K562 (cell line): Measurements from ENCODE around the gene NCOR2. TPM values are rescaled to one million over a fixed set of nuclear protein-coding genes. Genes with fewer than 3 reads are reported as not detected.

Experiments used
- ATAC-seq: fragments of 200-7000 bp; cut with Tn5 transposase; 3 replicates; pipeline ENCODE4 v1.9.1; 2020; ENCODE audit warnings: moderate library complexity
- BruUV-seq: library from RNA; stranded (reverse); fragments of 400-500 nt; replicated peaks from 2 replicates; lab custom pipeline; 2021; lab: Mats Ljungman, UMichigan
- CTCF ChIA-PET: fragments of 300-600 bp; formaldehyde crosslinking; extraction: SDS; loops from one replicate; lab custom pipeline; 2021; ENCODE audit warnings: low intra/inter-chr PET ratio; lab: Yijun Ruan, JAX
- POLR2A ChIA-PET: fragments of 300-600, 350-650 bp; sonication (Branson Sonifier 250); formaldehyde crosslinking; extraction: SDS; loops from one replicate; lab custom pipeline; 2021; ENCODE audit warnings: antibody characterized with exemption, inconsistent platforms; lab: Yijun Ruan, JAX
- DNase-seq, 4 experiments: peaks; one replicate each; pipeline versions ENCODE4 v3.0.0 to v3.0.0-alpha.2; 2011 to 2018; ENCODE audit warnings: low spot score in 3 of 4, mixed read lengths in 3 of 4; ENCODE audit errors: extremely low read depth in 1 of 4
- FAIRE-seq: peaks from 2 replicates; lab custom pipeline; 2011; peaks lifted over from hg19 to GRCh38; lab: Jason Lieb, UNC
- H2AFZ ChIP-seq: 2 replicates; pipeline ENCODE4 v1.6.0; 2011; ENCODE audit warnings: low read depth, low read length, control low read depth, inconsistent platforms
- H3K27ac ChIP-seq: fragments of 200-600 bp; 3 replicates; pipeline ENCODE4 v1.8.0; 2011; ENCODE audit warnings: low read depth, mild to moderate bottlenecking, control low read depth, inconsistent platforms, low read length, moderate library complexity, mixed read lengths; ENCODE audit errors: extremely low read depth
- H3K27me3 ChIP-seq, 2 experiments: fragments of 300-600 bp in 1 of 2; 2 replicates in 1 of 2; 3 replicates in 1 of 2; pipeline versions ENCODE4 v1.6.0 to v1.8.0; 2011; ENCODE audit warnings: inconsistent platforms in 2 of 2, low read length in 2 of 2, mild to moderate bottlenecking in 1 of 2, mixed read lengths in 1 of 2, moderate library complexity in 1 of 2; ENCODE audit not compliant: control insufficient read depth in 2 of 2, insufficient read depth in 2 of 2
- H3K36me3 ChIP-seq: fragments of 300-600 bp; 3 replicates; pipeline ENCODE4 v1.8.0; 2011; ENCODE audit warnings: mild to moderate bottlenecking, low read length, inconsistent platforms; ENCODE audit not compliant: control insufficient read depth, insufficient read depth
- H3K4me1 ChIP-seq, 2 experiments: fragments of 200-600 bp in 1 of 2; replicated peaks in 1 of 2; 2 replicates in 1 of 2; 3 replicates in 1 of 2; pipeline versions ENCODE4 v1.5.1 to v1.8.0; 2011; ENCODE audit warnings: inconsistent platforms in 2 of 2, low read length in 2 of 2, mild to moderate bottlenecking in 1 of 2, mixed read lengths in 1 of 2, moderate library complexity in 1 of 2; ENCODE audit not compliant: control insufficient read depth in 2 of 2, insufficient read depth in 2 of 2
- H3K4me2 ChIP-seq: 2 replicates; pipeline ENCODE4 v1.6.1; 2011; ENCODE audit warnings: low read length, control low read depth, inconsistent platforms, mixed read lengths; ENCODE audit not compliant: insufficient read depth
- H3K4me3 ChIP-seq: fragments of 200-600 bp; sonication (generic), shearing (Covaris generic); 2 replicates; pipeline ENCODE4 v1.5.1; 2016; ENCODE audit warnings: control low read depth, inconsistent platforms
- H3K79me2 ChIP-seq: fragments of 200-600 bp; 3 replicates; pipeline ENCODE4 v1.8.0; 2011; ENCODE audit warnings: low read length, inconsistent platforms; ENCODE audit not compliant: control insufficient read depth, insufficient read depth
- H3K9ac ChIP-seq, 2 experiments: 2 replicates each; pipeline versions ENCODE4 v1.6.0 to v1.6.1; 2011; ENCODE audit warnings: low read depth in 2 of 2, low read length in 2 of 2, control low read depth in 1 of 2, inconsistent platforms in 1 of 2, mild to moderate bottlenecking in 1 of 2, mixed read lengths in 1 of 2; ENCODE audit not compliant: insufficient read depth in 1 of 2
- H3K9me1 ChIP-seq: one replicate; pipeline ENCODE4 v1.6.0; 2011; ENCODE audit warnings: inconsistent platforms, mild to moderate bottlenecking, low read length, moderate library complexity; ENCODE audit not compliant: control insufficient read depth, insufficient read depth
- H3K9me3 ChIP-seq: replicated peaks from 2 replicates; pipeline ENCODE4 v1.5.1; 2011; ENCODE audit warnings: low read depth, low read length, inconsistent platforms; ENCODE audit not compliant: control insufficient read depth, insufficient read depth
- H4K20me1 ChIP-seq: replicated peaks from 2 replicates; pipeline ENCODE4 v1.6.1; 2011; ENCODE audit warnings: low read length, inconsistent platforms, mixed read lengths; ENCODE audit not compliant: control insufficient read depth, insufficient read depth
- BCL6 ChIP-seq: fragments of 250-450 bp; sonication (Bioruptor Pico); IDR thresholded peaks from 2 replicates; pipeline ENCODE4 v1.4.0; 2020
- BRD4 ChIP-seq: fragments of 200-600 bp; sonication (generic); IDR thresholded peaks from 2 replicates; pipeline ENCODE4 v1.6.1; 2017; ENCODE audit warnings: inconsistent platforms
- HNRNPL ChIP-seq: fragments of 200-400 bp; formaldehyde crosslinking; IDR thresholded peaks from 2 replicates; pipeline ENCODE4 v1.6.1; 2017; ENCODE audit warnings: low read depth, mild to moderate bottlenecking, low read length
- MYNN ChIP-seq, 2 experiments: sonication (generic); formaldehyde crosslinking in 1 of 2; IDR thresholded peaks; 2 replicates each; pipeline versions ENCODE4 v1.5.0 to v1.6.1; 2016 to 2020; ENCODE audit warnings: antibody characterized with exemption in 1 of 2, missing genetic modification reagents in 1 of 2
- RBM39 ChIP-seq: fragments of 200-400 bp; formaldehyde crosslinking; optimal IDR thresholded peaks from 2 replicates; pipeline ENCODE3; 2018; ENCODE audit warnings: low read depth, low read length
- RREB1 ChIP-seq: fragments of 250-450 bp; sonication (Bioruptor Pico); IDR thresholded peaks from 2 replicates; pipeline ENCODE4 v1.4.0; 2020
- SUPT5H ChIP-seq: fragments of 450-650 bp; IDR thresholded peaks from 2 replicates; pipeline ENCODE4 v1.6.1; 2016
- XRCC3 ChIP-seq: fragments of 450-650 bp; IDR thresholded peaks from 2 replicates; pipeline ENCODE4 v1.6.1; 2017; ENCODE audit warnings: mild to moderate bottlenecking, moderate library complexity
- YY1 ChIP-seq, 3 experiments: IDR thresholded peaks; 2 replicates each; pipeline ENCODE4 v1.6.1; 2011; ENCODE audit warnings: low read length in 2 of 3, mild to moderate bottlenecking in 2 of 3, moderate library complexity in 2 of 3, borderline replicate concordance in 1 of 3, control low read depth in 1 of 3, low read depth in 1 of 3; ENCODE audit not compliant: insufficient read depth in 3 of 3, insufficient replicate concordance in 2 of 3, control insufficient read depth in 1 of 3, insufficient read length in 1 of 3; ENCODE audit errors: extremely low read depth in 1 of 3
- ZNF347 ChIP-seq: fragments of 450-650 bp; formaldehyde crosslinking; IDR thresholded peaks from 2 replicates; pipeline ENCODE4 v1.4.0; 2020; ENCODE audit warnings: low read depth, mild to moderate bottlenecking, moderate library complexity
- WGBS: fragments of 100-300 bp; shearing (Covaris generic); methylation state at CpG from one replicate; pipeline ENCODE4 v1.1.6; 2016; ENCODE audit warnings: low coverage, mixed read lengths; ENCODE audit not compliant: insufficient coverage; ENCODE audit errors: missing lambda C conversion rate; 5-methylcytosine and 5-hydroxymethylcytosine counted together
- in situ Hi-C: fragments of 300-500 bp; cut with MboI; formaldehyde crosslinking; loops from 4 replicates; pipeline ENCODE4 v1.15.0; 2018; ENCODE audit warnings: inconsistent platforms, mixed read lengths
- intact Hi-C: fragments of 100-400 bp; cut with micrococcal nuclease; formaldehyde crosslinking; loops from 2 replicates; pipeline ENCODE4 v1.14.2; 2022
- polyA plus RNA-seq, 8 experiments: library from polyadenylated mRNA; depleted of rRNA in 4 of 8; stranded (reverse) in 5 of 8; unstranded in 3 of 8; fragments of >200 nt; fragmentation: Nextera tagmentation in 2 of 8; fragmentation: Illumina TruSeq in 1 of 8; extraction: Ambion mirVana in 2 of 8; extraction: Trizol in 1 of 8; gene quantifications; 2 replicates each; pipeline versions ENCODE4 v1.2.1 to v1.2.3, GENCODE V29; 2011 to 2014; ENCODE audit warnings: inconsistent platforms in 1 of 8, missing spikeins in 1 of 8
- total RNA-seq, 7 experiments: library from RNA; depleted of rRNA in 6 of 7; stranded (reverse); fragments of >200 nt in 6 of 7; fragmentation: Illumina TruSeq in 2 of 7; extraction: Trizol in 2 of 7; gene quantifications; 2 replicates each; pipeline versions ENCODE4 v1.2.1 to v1.2.3, GENCODE V29; 2011 to 2021; ENCODE audit warnings: low replicate concordance in 1 of 7

Gene NCOR2
- total and polyA plus RNA-seq, 9 of the 15 experiments (the other 6 are each of a cell fraction or from before 2014, with no cell fraction given) = 0.18 to 126 (median 8.4) TPM

GRCh38 chr12:124603831-124604251 is 36.4 kb upstream of the NCOR2 start:
- Histone ChIP-seq H3K36me3 (no peaks in the 10 kb centered on the region), H3K27ac (no peak overlapping the region), H3K27me3 (peaks cover 6 to 9% of the 10 kb centered on the region in 2 experiments; a peak in 1 of 5 replicates), H3K4me1 (peaks cover 29 to 38% of the 10 kb centered on the region in 2 experiments), H3K4me3 (no peak overlapping the region), H3K9me3 (peaks cover 7% of the 10 kb centered on the region), H2AFZ (no peak overlapping the region), H3K79me2 (no peaks in the 10 kb centered on the region), H3K9me1 (no peaks in the 10 kb centered on the region), H4K20me1 (no peaks in the 10 kb centered on the region), H3K9ac (no peak overlapping the region), H3K4me2 (no peak overlapping the region)
- FAIRE-seq (no peak), DNase-seq (no peak), ATAC-seq (no peak)
- BruUV-seq = no TSS peak
- CTCF ChIA-PET = no interaction called here
- 71% methylated on average over 12 of the region's 12 CpGs for WGBS
- in situ Hi-C loops (no loop called here), intact Hi-C loops (no loop called here)
- POLR2A ChIA-PET = interaction anchor here (1.4 kb wide), 1 partner anchor 11 kb away, joined by 6 read pairs; no protein-coding TSS in a partner anchor
- TF ChIP-seq MYNN (IDR thresholded peaks at IDR 0.05) (no peak), MYNN (CRISPR knock-in tag; IDR thresholded peaks at IDR 0.05) (no peak), ZNF347 (CRISPR knock-in tag) (no peak), XRCC3 (no peak), BCL6 (CRISPR knock-in tag) (no peak), BRD4 (no peak), YY1 (IDR thresholded peaks at IDR 0.05; ENCODE audit: borderline replicate concordance in 1 of 3, control insufficient read depth in 1 of 3, extremely low read depth in 1 of 3, insufficient read depth in 3 of 3, insufficient read length in 1 of 3, insufficient replicate concordance in 2 of 3, low read depth in 1 of 3, low read length in 2 of 3) (no peak), RBM39 (no peak), HNRNPL (no peak), RREB1 (CRISPR knock-in tag) (no peak), SUPT5H (no peak)
- TF ChIP-seq, all 486 proteins: peak for 0
